Ishikawa (cell line): ENCODE results near the gene ALDH3A2.

Source experiments
- CEBPB ChIP-seq: IDR thresholded peaks from 2 replicates; pipeline ENCODE4 v1.6.1; 2012
- CREB1 ChIP-seq: IDR thresholded peaks from 2 replicates; pipeline ENCODE4 v1.6.1; 2012; ENCODE audit warnings: low read depth
- EP300 ChIP-seq: IDR thresholded peaks from 2 replicates; pipeline ENCODE4 v1.6.1; 2012; ENCODE audit warnings: borderline replicate concordance
- FOXM1 ChIP-seq: IDR thresholded peaks from 2 replicates; pipeline ENCODE4 v1.6.1; 2012; ENCODE audit warnings: low read depth, borderline replicate concordance
- MAX ChIP-seq: IDR thresholded peaks from 2 replicates; pipeline ENCODE4 v1.6.1; 2012
- REST ChIP-seq: IDR thresholded peaks from 2 replicates; pipeline ENCODE4 v1.6.1; 2012; ENCODE audit warnings: low read depth, mild to moderate bottlenecking
- TAF1 ChIP-seq: IDR thresholded peaks from 2 replicates; pipeline ENCODE4 v1.6.1; 2012; ENCODE audit warnings: low read depth, mild to moderate bottlenecking
- TEAD4 ChIP-seq: IDR thresholded peaks from 2 replicates; pipeline ENCODE4 v1.6.1; 2012
- USF1 ChIP-seq: IDR thresholded peaks from 2 replicates; pipeline ENCODE4 v1.6.1; 2012

GRCh38 chr17:19614900-19615299 lies 33.7 kb upstream of the ALDH3A2 start:
- TF ChIP-seq USF1 (no peak), CEBPB (no peak), EP300 (no peak), TEAD4 (no peak), MAX (no peak), FOXM1 (no peak), REST (no peak), TAF1 (no peak), CREB1 (no peak)
